Astrocyte of the spinal cord (primary cell): ENCODE results near the gene CKS1B.
A peak's percentile ranks its signal among the peaks of the same experiment; 100 is the strongest.

Experiments
- DNase-seq: peaks from one replicate; pipeline ENCODE4 v3.0.0; 2011; ENCODE audit warnings: low read depth, low spot score
- H3K4me3 ChIP-seq: 2 replicates; pipeline ENCODE4 v1.5.1; 2011; ENCODE audit warnings: low read depth, mild to moderate bottlenecking, low read length, moderate library complexity
- CTCF ChIP-seq: IDR thresholded peaks from 2 replicates; pipeline ENCODE4 v1.5.1; 2012; ENCODE audit warnings: low read depth, mild to moderate bottlenecking, low read length, inconsistent platforms
- in situ Hi-C: cut with HindIII; loops from 2 replicates; pipeline ENCODE4 v1.10.0; 2017; ENCODE audit warnings: low sequenced_read_pairs

CKS1B gene

DNA sequence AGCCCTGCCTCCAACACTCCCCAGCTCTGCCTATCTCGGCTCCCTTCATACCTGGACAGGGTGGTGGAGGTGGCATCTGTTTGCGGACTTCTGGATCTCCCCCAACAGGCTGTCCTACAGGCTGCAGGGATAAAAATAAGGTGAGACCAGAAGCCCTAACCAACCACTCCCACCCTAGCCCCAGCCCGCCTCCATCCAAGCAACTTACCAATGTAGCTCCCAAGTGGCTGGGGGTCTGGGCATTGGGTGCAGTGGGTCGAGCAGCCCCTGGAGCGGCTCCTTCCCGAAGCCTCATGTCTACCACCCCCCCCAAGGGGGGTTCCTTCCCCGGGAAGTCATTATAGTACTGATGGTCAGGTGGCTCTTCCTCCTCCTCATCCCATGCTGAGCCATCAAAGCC is 8.4 kb upstream of the CKS1B start:
- TF ChIP-seq CTCF, result no peak
- no peak for DNase-seq
- no peak overlapping the region for H3K4me3 ChIP-seq
- in situ Hi-C loops, result no loop called here

GRCh38 chr1:154967331-154967950 is 7.0 kb upstream of the CKS1B start:
- H3K4me3 ChIP-seq, result peak overlapping the region; percentile 5
- in situ Hi-C loops, result no loop called here
- no peak for TF ChIP-seq CTCF
- no peak for DNase-seq

- in situ Hi-C loops, result no loop called here
- no peak for DNase-seq
- no peak for TF ChIP-seq CTCF
- H3K4me3 ChIP-seq, result peak overlapping the region; percentile 73
These were observed 5.8 kb upstream of the CKS1B start for GRCh38 chr1:154968731-154969130.

DNA sequence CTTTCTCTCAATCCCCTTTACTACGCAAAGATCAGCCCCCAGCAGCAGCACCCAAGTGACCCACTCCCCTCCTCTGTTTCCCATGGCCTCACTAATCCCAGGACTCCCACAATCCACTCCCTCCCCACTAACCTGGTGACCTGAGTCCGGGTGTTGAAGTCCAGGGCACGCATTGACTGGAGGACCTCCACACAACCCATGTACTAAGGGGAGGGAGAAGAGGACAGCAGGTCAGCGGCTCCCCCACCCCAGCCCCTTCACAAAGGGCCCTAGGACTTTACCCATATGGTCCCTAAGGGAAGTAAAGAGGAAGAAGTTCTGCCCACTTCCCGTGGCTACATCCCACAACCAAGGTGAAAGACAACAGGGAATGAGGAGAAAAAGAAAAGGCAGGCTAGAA is 5.2 kb upstream of the CKS1B start:
- DNase-seq, result no peak
- in situ Hi-C loops, result no loop called here
- no peak for TF ChIP-seq CTCF
- H3K4me3 ChIP-seq, result peak overlapping the region; percentile 73

GRCh38 chr1:154969860-154970452 is 4.5 kb upstream of the CKS1B start:
- no peak for DNase-seq
- in situ Hi-C loops, result no loop called here
- no peak for TF ChIP-seq CTCF
- peak overlapping the region; percentile 73 for H3K4me3 ChIP-seq

DNA sequence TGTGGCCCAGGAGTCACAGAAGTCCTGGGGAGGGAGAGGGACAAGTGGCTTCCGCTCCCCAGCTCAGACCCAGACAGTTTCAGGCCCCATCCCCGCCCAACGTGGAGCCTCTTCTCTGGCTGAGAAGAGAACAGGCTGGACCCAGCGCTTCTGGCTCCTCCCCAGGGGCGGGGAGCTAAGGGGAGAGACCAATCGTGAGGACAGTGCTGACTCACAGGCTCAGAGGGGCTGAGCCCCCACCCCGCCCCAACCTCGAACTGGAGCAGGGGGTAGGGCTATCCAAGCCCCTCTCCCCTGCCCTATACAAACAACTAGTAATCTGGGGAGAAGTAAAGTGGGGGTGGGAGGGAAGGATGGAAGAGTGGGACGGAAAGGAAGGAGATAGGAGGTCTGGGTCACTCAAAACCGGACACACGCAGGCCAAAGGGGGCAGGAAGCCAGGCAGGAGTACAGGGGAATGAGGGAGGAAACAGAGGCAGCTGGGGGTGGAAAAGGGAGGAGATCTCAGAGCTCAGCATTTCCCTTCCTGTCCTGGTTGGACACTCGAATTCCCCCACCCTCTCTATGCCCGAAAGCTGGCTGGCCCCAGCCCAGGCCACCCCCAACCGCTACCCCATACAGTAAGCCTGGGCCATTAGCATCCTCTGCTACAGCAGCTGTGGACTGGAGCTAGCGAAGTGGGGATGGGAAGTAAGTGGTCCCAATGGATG is 3.7 kb upstream of the CKS1B start, which contains the start of gene SHC1:
Gene SHC1 (minus strand): TSS at position 117 of the 710 bp plus-strand sequence. CDS start 221 bp downstream, outside the sequence.
- peak within 1 kb of the TSS; percentile 73 for H3K4me3 ChIP-seq
- no peak for TF ChIP-seq CTCF
- DNase-seq, result peak; percentile 96
- in situ Hi-C loops, result no loop called here
